ENCODE data around the gene RHOBTB1. TPM values are rescaled to one million over a fixed set of nuclear protein-coding genes. Genes with fewer than 3 reads are reported as not detected.

Gene RHOBTB1
- total RNA-seq, 1 donor from 2014 or later: 13.5 TPM

- H3K9me3 ChIP-seq: no peaks in the 10 kb centered on the region
- no peak overlapping the region for H3K27ac ChIP-seq
- no peak for ATAC-seq
- no peak for TF ChIP-seq CTCF (IDR thresholded peaks at IDR 0.05)
- intact Hi-C loops (cut with DNase I): no loop called here
- no peak overlapping the region for H3K4me3 ChIP-seq
- H3K4me1 ChIP-seq: no peaks in the 10 kb centered on the region
- H3K27me3 ChIP-seq (ENCODE audit: low read depth): no peaks in the 10 kb centered on the region
- DNase-seq: no peak
- no peaks in the 10 kb centered on the region for H3K36me3 ChIP-seq
These were observed 22.4 kb downstream of the RHOBTB1 start for GRCh38 chr10:60921633-60922032.

DNA sequence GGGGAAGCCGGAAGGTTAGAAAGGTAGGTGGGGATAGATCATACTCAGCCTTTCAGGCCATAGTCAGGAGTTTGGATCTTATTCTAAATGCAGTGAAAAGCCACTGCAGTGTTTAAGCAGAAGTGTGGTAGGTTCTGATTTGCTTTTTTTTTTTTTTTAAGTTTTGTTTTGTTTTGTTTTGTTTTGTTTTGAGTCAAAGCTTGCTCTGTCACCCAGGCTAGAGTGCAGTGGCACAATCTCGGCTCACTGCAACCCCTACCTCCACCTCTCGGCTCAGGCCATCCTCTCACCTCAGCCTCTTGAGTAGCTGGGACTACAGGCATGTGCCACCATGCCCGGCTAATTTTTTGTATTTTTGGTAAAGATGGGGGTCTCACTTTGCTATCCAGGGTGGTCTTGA, 23.5 kb downstream of the RHOBTB1 start:
- Histone ChIP-seq H3K36me3 (no peaks in the 10 kb centered on the region), H3K9me3 (no peaks in the 10 kb centered on the region), H3K4me3 (no peak overlapping the region), H3K27ac (no peak overlapping the region), H3K27me3 (ENCODE audit: low read depth) (no peaks in the 10 kb centered on the region), H3K4me1 (no peaks in the 10 kb centered on the region)
- ATAC-seq: no peak
- DNase-seq: no peak
- intact Hi-C loops (cut with DNase I): no loop called here
- TF ChIP-seq CTCF (IDR thresholded peaks at IDR 0.05): no peak

- DNase-seq: no peak
- TF ChIP-seq CTCF (IDR thresholded peaks at IDR 0.05): no peak
- intact Hi-C loops (cut with DNase I): no loop called here
These were observed 24.4 kb downstream of the RHOBTB1 start for GRCh38 chr10:60919551-60919950.

GRCh38 chr10:60917331-60918280, 26.4 kb downstream of the RHOBTB1 start:
- no peak overlapping the region for H3K27ac ChIP-seq
- no peaks in the 10 kb centered on the region for H3K27me3 ChIP-seq (ENCODE audit: low read depth)
- intact Hi-C loops (cut with DNase I): no loop called here
- no peak for TF ChIP-seq CTCF (IDR thresholded peaks at IDR 0.05)
- no peaks in the 10 kb centered on the region for H3K4me1 ChIP-seq
- no peaks in the 10 kb centered on the region for H3K9me3 ChIP-seq
- ATAC-seq: no peak
- H3K36me3 ChIP-seq: no peaks in the 10 kb centered on the region
- H3K4me3 ChIP-seq: no peak overlapping the region
- DNase-seq: no peak

More at GRCh38 chr10:60919551-60919950, 24.4 kb downstream of the RHOBTB1 start:
- Histone ChIP-seq H3K27ac (no peak overlapping the region), H3K4me3 (no peak overlapping the region), H3K9me3 (no peaks in the 10 kb centered on the region), H3K27me3 (ENCODE audit: low read depth) (no peaks in the 10 kb centered on the region), H3K4me1 (no peaks in the 10 kb centered on the region), H3K36me3 (no peaks in the 10 kb centered on the region)
- ATAC-seq: no peak

DNA sequence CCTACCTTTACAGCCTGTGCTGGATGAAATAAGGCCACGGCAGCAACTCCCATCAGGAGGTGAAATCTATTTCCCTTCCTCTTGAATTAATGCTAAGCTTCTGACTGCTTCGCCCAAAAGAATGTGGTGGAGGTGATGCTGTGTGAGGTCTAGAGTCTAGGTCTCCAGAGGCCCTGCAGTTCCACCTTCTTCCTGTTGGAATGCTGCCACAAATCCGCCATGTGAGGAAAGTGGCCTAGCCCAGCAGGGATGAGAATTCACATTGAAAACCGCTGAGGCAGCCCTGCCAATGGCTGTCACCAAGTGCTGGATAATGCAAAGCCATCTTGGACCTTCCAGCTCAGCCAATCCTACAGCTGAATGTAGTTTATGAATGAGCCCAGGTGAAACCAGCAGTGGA, 28.0 kb downstream of the RHOBTB1 start:
- Histone ChIP-seq H3K36me3 (no peaks in the 10 kb centered on the region), H3K27ac (no peak overlapping the region), H3K9me3 (no peaks in the 10 kb centered on the region), H3K4me1 (peaks cover 3% of the 10 kb centered on the region), H3K27me3 (ENCODE audit: low read depth) (no peaks in the 10 kb centered on the region), H3K4me3 (no peak overlapping the region)
- ATAC-seq (no peak), DNase-seq (no peak)
- intact Hi-C loops (cut with DNase I): no loop called here
- no peak for TF ChIP-seq CTCF (IDR thresholded peaks at IDR 0.05)
